GM21717 (cell line): ENCODE data around the gene AP1G2.
"Not testable (repeated sequence)": the region's sequence is repeated elsewhere in the genome, so short reads cannot be mapped to it uniquely, and the experiment has no call there.

Experiments
- ATAC-seq: cut with Tn5 transposase; IDR thresholded peaks from one replicate; pipeline ENCODE4 v1.9.1; 2021; ENCODE audit warnings: mild to moderate bottlenecking, moderate library complexity; ENCODE audit not compliant: unreplicated experiment

The AP1G2 gene, protein sequence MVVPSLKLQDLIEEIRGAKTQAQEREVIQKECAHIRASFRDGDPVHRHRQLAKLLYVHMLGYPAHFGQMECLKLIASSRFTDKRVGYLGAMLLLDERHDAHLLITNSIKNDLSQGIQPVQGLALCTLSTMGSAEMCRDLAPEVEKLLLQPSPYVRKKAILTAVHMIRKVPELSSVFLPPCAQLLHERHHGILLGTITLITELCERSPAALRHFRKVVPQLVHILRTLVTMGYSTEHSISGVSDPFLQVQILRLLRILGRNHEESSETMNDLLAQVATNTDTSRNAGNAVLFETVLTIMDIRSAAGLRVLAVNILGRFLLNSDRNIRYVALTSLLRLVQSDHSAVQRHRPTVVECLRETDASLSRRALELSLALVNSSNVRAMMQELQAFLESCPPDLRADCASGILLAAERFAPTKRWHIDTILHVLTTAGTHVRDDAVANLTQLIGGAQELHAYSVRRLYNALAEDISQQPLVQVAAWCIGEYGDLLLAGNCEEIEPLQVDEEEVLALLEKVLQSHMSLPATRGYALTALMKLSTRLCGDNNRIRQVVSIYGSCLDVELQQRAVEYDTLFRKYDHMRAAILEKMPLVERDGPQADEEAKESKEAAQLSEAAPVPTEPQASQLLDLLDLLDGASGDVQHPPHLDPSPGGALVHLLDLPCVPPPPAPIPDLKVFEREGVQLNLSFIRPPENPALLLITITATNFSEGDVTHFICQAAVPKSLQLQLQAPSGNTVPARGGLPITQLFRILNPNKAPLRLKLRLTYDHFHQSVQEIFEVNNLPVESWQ

DNA sequence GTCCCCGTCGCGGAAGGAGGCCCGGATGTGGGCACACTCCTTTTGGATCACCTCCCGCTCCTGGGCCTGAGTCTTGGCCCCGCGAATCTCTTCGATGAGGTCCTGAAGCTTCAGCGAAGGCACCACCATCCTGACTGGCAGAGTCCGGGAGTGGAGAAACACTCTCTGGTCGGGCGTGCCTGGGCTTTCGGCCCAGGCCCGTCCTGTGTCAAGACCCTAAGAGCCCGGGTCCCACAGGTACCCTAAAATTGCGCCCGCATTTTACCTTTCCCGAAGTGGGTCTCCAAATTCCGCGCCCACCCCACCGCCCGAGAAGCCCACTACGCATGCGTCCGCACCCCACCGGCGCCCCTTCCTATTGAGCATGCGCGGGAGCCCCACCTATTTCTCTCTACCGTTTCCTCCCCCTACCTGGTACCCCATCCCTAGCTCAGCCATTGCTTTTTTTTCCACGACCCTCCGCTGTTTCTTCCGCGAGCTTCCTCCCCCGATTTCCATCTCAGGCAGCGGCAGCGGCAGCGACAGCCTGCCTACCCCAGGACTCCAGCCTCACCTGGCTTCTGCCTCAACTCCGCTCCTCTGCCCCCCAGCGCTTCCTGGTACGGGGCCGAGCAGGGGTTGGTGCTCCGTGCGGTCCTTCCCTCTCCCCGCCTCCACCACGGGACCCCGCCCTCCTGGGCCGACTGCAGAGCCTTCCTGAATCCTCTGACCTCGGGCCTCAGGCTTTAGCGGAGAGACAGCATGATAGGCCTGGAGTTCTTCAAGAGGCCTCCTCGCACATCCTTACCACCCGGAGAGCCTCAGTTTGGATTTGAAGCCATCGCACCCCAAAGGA lies at the start of gene AP1G2:
Gene AP1G2, minus strand, starts transcription at position 606 of the 835 bp plus-strand sequence. Its CDS starts 477 bp downstream, at position 129.
- peak; percentile 71 for ATAC-seq

DNA sequence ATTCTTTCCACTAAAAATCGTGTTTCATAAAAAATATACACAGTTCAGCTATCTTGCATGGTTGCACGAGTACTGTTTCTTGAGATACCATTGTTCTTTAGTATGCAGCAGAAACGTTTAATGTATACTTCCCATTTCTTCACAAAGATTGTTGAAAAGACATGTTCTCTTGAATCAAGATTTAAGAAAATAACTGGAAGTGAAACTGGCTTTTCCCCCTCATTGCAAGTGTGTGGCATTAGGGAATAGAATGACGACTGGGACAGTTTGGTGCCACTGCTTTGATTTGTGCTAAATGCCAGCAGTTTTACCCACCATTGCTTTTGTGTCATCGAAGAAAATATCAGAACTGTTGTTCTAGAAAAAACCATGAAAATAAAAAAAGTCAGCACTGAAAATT lies 48.3 kb upstream of the AP1G2 start:
- ATAC-seq: no peak

DNA sequence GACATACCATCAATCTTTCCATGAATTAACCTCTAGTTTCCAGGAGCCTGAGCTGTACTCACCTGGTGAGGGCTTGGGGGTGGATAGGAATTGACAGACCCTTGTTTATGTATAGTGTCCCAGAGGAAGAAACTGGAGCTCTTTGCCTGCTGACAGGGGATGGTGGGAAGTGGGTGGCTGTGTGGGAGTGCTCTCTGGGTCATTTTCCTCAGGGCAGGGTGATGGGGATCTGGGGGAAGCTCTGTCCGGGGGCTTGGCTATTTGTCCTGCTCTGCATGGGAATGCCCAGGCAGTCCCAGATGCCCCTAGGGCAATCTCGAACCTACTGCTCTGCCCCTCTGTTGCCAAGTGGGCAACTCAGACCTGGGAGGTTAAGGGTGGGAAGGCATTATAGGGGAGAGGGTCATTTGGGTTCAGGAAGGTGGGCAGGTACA lies 46.8 kb upstream of the AP1G2 start:
- no peak for ATAC-seq

GRCh38 chr14:23613242-23614070 lies 45.9 kb upstream of the AP1G2 start:
- ATAC-seq: no peak

DNA sequence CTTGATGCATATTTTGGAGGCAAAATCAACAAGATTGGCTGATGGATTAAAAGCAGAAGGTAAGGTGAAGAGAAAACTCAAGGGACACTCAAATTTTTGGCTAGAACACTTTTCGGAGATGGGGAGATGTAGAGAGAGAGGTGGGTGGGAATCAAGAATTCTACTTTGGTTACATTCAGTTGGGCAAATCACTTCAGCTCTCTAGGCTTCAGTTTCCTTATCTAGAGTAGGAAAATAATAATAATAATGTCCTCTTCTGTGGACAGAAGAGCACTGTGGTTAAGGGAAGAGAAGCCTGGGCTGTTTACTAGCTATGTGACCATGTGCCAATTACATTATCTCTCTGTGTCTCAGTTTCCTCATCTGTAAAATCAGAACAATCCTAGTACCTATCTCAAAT lies 45.2 kb upstream of the AP1G2 start:
- no peak for ATAC-seq

DNA sequence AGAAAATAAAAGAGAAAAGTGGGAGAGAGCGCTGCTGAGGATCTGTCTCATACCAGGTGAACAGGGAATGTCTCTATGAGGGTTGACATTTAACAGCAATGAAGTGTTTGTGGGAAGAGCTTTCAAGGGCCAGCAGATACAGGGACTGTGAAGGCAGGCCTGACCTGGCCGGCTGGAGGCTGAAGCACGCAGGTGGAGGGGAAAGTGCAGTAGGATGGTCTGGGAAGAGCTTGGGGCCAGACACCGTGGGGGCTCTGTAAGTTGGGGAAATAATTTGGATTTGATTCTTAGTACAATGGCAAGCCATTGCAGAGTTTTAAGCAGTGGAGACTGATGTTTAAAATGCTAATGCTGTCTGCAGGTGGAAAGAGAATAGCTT lies 44.8 kb upstream of the AP1G2 start:
- ATAC-seq: no peak

DNA sequence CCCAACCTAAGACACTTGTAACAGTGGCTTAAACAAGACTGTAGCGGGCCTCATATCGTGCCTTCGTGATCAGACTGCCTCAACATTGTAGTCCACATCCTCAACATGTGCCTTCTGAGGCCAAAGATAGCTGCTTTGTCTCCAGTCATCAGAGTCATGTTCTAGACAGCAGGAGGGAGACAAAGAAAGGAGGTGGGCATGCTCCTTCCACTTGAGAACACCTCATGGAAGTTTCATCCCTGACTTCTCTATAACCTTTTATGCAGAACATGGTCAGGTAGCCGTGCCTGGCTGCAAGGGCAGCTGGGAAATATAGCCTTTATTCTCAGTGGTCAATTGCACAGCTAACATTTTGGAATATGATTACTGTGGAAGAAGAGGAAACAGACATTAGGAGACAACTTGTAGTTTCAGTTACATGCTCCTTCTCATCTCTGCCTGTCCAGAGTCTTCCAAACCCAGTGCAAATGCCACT lies 43.3 kb upstream of the AP1G2 start:
- ATAC-seq: no peak

DNA sequence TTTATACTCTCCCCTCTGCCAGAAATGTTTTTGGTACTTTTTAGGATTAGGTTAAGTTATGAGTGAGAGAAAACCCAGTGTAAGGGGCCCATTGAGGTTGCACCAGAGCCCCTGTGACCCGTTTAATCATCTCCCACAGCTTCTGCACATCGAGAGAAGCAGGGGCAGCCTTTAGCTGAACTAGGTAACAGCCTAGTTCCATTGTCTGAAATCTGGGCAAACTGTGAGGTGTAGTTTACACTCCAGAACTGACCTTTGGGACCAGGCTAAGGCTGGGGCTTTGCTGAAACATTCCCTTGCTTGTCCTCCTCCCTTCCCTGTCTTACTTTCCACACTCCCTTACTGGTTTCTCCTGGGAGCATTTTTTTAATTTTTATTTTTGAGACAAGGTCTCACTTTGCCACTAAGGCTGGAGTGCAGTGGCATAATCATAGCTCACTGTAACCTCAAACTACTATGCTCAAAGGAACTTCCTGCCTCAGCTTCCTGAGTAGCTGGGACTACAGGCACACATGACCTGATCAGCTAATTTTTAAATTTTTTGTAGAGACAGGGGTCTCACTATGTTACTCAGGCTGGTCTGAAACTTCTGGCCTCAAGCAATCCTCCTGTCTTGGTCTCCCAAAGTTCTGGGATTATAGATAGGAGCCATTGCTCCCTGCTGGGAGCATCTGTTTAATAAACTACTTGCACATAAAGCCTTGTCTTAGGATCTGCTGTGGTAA lies 42.7 kb upstream of the AP1G2 start:
- no peak for ATAC-seq

DNA sequence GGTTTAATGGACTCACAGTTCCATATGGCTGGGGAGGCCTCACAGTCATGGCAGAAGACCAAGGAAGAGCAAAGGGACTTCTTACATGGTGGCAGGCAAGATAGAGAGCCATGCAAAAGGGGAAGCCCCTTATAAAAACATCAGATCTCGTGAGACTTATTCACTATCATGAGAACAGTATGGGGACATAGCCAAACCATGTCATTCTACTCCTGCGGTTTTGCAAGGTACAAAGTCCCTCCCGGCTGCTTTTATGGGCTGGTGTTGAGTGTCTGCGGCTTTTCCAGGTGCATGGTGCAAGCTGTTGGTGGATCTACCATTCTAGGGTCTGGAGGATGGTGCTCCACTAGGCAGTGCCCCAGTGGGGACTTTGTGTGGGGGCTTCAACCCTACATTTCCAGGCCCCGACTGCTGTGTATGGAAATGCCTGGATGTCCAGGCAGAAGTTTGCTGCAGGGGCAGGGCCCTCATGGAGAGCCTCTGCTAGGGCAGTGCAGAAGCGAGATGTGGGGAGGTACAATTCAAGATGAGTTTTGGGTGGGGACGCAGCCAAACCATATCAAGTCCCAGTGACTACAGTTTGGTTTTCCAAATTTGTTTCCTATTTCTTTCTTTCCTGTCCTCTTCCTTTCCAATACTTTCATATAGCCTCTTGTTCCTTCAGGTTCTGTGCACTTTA lies 42.0 kb upstream of the AP1G2 start:
- not testable (repeated sequence) for ATAC-seq

DNA sequence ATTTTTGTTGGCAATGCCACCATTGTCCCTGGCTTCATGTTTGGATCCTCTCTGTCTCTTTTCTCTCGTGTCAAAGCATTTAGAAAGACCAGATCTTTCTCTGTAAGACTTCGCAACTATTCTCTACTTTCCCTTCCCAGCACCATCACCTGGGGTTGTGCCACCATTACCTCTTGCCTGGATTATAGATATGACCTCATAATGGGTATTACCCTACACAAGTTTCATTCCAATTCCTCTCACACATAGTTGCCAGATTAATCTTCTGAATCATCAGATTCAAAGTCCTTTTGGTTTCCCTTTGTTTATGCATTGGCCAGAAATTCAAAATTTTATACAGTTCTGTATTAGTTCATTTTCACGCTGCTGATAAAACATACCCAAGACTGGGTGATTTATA lies 41.4 kb upstream of the AP1G2 start:
- no peak for ATAC-seq

DNA sequence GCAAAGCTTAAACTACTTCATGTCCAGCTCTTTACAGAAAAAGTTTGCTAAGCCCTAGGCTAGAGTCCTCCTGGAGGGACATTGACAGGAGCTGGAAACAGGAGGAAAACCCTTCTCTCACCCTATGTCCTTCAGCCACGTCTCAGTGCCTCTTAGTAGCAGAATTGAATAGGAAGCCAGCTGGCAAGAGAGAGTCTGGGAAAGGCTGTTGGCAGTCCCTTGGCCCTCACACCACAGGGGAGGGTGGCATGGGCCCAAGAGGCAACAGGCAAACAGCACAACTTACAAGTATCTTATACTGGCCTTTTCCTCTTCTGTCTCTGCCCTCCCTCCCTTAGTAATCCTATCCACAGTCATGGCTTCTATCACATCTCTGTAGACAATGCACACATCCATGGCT lies 40.9 kb upstream of the AP1G2 start:
- ATAC-seq: no peak

- ATAC-seq: peak; percentile 73
Measured at GRCh38 chr14:23605931-23606585, 38.5 kb upstream of the AP1G2 start.

DNA sequence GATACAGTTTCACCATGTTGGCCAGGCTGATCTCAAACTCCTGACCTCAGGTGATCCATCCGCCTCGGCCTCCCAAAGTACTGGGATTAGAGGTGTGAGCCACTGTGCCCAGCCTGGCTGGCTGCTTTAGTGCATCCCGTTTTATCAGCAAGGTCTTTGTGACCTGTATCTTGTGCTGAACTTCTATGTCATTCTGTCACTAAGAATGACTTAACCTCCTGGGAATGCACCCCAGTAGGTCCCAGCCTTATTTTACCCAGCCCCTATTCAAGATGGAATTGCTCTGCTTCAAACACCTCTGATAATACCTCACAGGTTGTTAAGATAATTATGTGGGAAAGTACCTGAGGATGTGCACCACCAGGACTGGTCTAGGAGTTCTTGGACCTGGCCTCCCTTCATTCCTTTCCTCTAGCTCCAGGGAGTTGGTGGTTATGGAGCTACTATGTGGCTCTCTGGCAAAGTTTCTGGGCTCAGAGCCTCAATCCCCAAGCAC lies 37.1 kb upstream of the AP1G2 start:
- no peak for ATAC-seq

GRCh38 chr14:23604148-23604547 lies 36.6 kb upstream of the AP1G2 start:
- no peak for ATAC-seq

DNA sequence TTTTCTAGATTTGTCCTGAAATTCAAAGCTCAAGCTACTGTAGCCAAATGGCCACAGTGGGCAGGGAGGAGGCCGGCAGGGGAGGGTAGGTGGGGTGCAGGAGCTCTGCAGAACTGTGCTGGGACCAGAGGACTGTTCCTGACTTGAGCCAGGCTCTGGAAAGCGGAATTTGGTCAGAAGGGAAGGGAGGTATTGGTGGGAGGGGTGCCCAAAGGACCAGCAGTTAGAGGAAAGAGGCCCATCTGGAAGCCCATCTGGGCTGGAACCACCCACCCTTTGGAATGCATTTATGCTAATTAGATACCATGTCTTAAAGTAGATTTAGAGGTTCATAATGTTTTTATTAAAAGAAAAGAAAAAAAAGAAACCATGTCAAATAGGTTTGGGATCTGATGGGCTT lies 35.5 kb upstream of the AP1G2 start:
- ATAC-seq: no peak

GRCh38 chr14:23602181-23603095 lies 34.8 kb upstream of the AP1G2 start:
- no peak for ATAC-seq

DNA sequence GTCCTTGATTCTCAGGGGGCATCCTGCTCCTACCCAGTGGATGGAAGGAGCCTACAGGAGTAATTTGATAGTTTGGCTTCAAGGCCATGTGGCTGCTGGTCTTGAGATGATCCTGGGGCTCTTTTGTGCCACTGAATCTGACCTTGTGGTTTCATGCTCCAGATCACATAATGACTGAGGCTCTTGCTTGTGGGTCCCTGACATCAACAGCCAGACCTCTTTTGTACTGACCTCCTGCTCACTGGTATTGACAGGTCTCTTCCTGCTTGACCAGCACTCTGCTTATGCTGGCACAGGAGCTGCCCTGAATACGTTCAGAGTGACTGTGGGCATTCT lies 34.2 kb upstream of the AP1G2 start:
- ATAC-seq: no peak
